GM12891 (cell line): ENCODE results near the gene KIRREL2.

Experiments
- POLR2A ChIP-seq: IDR thresholded peaks from 2 replicates; pipeline ENCODE4 v1.6.1; 2011; ENCODE audit warnings: low read depth, low read length, control low read depth
- POLR2AphosphoS5 ChIP-seq: IDR thresholded peaks from 2 replicates; pipeline ENCODE4 v1.6.1; 2011; ENCODE audit warnings: low read depth, low read length, control low read depth
- TAF1 ChIP-seq: IDR thresholded peaks from 2 replicates; pipeline ENCODE4 v1.6.1; 2011; ENCODE audit warnings: low read depth, low read length, control low read depth

DNA sequence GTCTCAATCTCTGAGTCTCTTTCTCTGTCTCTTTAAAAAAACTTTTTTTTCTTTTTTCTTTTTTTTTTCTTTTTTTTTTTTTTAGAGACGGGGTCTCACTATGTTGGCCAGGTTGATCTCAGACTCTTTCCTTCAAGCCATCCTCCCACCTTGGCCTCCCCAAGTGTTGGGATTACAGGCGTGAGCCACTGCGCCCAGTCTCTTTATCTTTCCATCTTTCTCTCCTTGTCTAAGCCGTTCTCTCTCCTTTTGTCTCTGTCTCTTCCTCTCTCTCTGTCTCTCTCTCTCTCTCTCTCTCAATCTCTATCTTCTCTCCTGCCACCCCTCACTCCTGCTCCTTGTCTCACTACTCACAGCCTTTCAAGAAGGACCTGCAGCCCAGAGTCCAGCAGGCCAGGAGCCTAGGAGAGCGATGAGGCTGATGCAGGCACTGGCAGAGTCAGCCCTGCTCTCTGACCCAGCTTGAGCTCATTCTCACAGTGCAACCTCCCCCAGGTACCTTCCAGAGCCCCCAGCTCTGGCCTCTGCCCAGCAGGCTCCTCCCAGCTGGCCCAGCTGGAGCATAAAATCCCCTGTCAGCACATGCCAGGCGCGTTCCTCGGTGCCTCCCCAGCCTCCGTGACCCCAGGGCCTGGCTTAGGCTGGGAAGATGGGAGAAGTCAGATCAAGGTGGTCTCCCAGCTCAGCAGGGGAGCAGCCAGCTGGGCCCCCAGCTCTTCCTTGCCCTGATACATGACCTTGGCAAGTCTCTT, 4.5 kb upstream of the KIRREL2 start, which contains the start of gene NPHS1:
- TF ChIP-seq POLR2A (no peak), TAF1 (no peak), POLR2AphosphoS5 (no peak)
